ENCODE data around the gene GOLGA7B.
"Not testable (repeated sequence)": the region's sequence is repeated elsewhere in the genome, so short reads cannot be mapped to it uniquely, and the experiment has no call there.

The GOLGA7B gene

GRCh38 chr10:97836446-97836845 lies 13.2 kb upstream of the GOLGA7B start:
- no peak for DNase-seq

DNA sequence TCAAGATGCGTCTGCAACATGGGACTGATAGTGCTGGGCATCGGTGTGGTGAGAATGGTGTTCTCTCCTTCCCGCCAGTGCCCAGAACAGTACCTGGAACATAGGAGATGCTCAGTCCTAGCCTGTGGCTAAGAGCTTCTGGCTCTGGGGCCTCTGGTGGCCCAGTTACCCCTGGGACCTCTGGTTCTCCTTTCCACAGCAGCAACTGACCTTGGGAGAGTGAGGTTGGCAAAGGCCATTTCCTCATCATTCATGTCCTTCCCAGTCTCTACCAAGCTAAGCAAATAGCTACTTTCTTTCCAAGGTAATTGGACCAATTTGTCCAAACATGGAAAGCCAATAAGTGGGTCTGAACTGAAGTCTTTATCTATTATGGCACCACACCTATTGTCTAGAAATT lies 11.6 kb upstream of the GOLGA7B start:
- DNase-seq: no peak

- not testable (repeated sequence) for DNase-seq
Measured at GRCh38 chr10:97841166-97841565, 8.5 kb upstream of the GOLGA7B start.

- not testable (repeated sequence) for DNase-seq
Measured at GRCh38 chr10:97842114-97842513, 7.5 kb upstream of the GOLGA7B start.

- DNase-seq: no peak
Measured at GRCh38 chr10:97842656-97843280, 6.9 kb upstream of the GOLGA7B start.

DNA sequence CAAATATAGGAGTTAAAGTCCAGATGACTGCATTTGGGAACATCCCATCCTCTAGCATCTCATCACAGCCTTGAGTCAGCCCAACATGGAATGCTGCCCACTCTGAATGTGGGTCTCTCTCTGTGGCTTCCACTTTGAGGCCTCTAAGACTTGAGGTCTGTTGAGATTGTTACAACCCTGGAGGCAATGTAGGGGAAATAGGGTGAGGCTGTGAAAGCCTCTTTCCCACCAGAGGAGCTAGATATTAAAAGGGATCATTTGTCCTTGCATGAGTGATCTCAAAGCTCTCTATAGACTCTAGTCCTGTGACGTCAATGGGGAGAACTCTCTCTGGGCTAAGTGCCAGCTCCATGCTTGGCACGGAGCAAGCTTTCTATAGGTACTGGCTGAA lies 6.4 kb upstream of the GOLGA7B start:
- no peak for DNase-seq

DNA sequence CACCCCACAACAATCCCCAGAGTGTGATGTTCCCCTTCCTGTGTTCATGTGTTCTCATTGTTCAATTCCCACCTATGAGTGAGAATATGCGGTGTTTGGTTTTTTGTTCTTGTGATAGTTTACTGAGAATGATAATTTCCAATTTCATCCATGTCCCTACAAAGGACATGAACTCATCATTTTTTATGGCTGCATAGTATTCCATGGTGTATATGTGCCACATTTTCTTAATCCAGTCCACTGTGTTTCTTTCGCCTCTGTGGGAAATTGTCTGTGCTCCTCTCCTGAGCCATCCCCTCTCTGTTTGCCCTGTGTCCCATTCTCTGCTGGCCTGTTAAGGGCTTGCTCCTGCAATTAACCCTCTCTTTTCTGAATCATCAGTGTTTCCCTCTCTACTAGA lies 5.7 kb upstream of the GOLGA7B start:
- DNase-seq: not testable (repeated sequence)

GRCh38 chr10:97844678-97845077 lies 5.0 kb upstream of the GOLGA7B start:
- DNase-seq: no peak

DNA sequence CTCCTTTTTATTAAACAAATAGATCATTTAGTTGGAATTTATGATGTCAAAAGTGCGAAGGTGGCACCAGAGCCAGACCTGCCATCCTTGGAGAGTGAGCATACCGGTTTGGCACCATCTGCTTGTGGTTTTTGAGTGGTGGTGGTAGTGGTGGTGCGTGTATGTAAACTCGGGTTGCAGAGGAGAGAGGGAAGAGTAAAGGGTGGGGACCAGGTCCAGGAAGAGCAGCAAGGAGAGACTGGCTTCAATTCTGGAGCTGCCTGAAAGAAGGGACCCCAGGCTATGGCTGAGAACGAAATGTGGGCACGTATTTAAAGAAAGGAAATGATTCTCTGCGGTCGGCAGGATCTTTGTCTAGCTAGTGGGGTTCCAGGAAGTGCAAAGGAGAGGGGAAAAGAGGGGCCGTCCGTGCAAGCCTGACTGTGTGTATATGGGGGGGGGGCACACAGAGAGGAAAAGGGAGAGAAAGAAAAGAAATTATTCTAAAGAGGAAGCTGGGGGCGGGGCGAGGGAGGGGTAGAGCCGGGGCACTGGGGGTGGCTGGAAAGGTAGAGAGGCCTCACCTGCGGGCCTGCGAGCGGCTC lies 448 bp upstream of the GOLGA7B start:
- DNase-seq: no peak

DNA sequence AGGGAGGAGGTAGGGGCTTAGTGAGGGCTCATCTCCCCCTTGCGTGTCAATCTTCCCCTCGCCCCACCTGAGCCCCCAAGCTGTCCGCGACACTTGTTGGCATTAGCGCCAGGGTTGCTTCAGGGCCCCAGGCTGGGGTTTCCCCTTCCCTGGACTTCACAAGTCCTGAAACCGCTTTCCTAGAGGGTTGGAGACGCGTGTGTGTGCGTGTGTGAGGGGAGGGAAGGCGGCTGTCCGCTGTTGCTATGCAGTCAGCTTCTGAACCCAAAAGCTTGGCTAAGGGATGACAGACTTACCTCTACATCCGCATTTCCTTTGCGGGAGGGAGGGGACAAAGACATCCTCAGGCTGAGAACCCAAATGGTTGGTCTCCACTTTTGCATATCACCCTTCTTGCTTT lies 803 bp downstream of the GOLGA7B start:
- no peak for DNase-seq

GRCh38 chr10:97851341-97852001 lies 1.8 kb downstream of the GOLGA7B start:
- no peak for DNase-seq

DNA sequence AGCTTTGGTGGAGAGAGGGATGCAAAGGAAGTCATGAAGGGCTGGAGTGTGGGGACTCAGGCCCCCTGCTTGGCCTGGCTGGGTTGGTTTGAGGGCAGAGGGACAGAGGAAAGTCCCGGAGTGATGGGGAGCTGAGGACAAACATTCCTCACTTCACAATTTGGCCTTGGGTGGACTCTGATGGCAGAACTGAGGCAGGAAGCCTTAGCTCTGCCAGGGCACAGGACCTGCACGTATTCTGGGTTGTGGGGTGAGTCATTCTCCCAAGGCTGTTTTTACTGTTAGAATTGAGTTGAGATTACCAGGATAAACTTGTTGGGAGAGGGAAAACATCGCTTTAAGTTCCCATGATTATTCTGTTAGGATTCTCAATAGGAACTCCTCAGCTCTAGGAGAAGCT lies 2.6 kb downstream of the GOLGA7B start:
- DNase-seq: no peak

DNA sequence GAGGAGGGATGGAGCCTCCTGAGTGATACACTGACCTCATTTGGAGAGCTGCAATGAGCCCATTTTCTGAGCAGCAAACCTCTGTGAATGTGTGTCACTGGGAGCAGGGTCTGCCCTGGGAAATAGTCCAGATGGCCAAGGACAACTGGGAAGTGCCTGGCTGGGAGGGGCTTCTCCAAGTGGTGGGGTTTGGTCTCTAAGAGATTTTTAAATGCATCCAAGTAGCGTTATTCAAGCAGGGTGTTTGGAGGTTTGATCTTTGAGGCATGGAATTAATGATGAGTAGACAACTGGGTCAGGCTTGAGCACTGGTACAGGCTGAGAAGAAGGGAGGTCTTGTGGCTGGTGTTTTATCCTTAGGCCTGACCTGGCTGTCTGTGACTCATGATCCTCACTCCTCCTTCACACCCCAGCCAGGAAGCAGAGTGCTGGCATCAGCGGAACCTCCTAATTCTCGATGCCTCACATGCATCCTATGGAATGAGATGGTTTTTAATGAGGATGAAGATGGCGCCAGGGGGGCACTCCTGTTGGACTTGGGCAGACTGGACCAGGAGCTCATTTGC lies 3.3 kb downstream of the GOLGA7B start:
- no peak for DNase-seq

- DNase-seq: no peak
Measured at GRCh38 chr10:97854743-97855142, 5.1 kb downstream of the GOLGA7B start.

DNA sequence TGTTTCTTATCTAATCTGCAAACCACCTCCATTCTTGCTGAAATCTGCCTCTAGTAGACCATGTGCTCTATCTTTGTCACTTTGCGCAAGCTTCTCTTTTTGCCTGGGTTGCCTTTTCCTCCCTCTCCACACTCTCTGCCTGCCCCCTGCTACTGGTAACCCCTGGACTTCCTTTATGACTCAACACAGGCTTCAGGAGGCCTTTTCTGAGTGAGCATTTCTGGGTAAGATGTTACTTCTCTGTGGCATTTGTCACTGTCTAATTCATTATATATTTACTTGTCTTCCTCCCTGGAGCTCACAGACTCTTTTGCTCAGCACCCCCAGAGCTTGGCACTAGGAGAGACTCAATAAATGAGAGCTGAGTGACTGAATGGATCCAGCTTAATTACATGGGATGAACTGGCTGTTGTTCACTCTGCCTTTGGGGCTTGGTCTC lies 8.4 kb downstream of the GOLGA7B start:
- peak; percentile 34 for DNase-seq

- DNase-seq: peak; percentile 20
Measured at GRCh38 chr10:97861097-97861750, 11.6 kb downstream of the GOLGA7B start.

DNA sequence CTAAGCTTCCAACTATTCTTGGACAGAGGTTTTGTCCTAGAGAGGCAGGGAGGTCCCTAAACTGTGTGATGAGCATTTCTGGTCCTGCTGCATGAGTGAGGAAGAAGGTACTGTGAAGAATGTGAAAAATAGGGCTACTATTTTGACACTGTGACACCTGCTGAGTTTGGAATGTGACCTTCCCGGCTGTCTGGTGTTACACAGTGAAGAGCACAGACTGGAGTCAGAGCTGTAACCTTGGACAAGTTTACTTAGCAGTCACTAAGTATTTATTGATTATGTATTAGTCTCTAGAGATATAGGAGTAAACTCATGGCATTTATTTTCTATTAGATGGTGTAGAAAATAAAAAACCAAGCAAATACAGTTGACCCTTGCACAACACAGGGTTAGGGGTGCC lies 12.3 kb downstream of the GOLGA7B start:
- DNase-seq: no peak

- no peak for DNase-seq
Measured at GRCh38 chr10:97863808-97864207, 14.2 kb downstream of the GOLGA7B start.

- DNase-seq: no peak
Measured at GRCh38 chr10:97865488-97865887, 15.8 kb downstream of the GOLGA7B start.

DNA sequence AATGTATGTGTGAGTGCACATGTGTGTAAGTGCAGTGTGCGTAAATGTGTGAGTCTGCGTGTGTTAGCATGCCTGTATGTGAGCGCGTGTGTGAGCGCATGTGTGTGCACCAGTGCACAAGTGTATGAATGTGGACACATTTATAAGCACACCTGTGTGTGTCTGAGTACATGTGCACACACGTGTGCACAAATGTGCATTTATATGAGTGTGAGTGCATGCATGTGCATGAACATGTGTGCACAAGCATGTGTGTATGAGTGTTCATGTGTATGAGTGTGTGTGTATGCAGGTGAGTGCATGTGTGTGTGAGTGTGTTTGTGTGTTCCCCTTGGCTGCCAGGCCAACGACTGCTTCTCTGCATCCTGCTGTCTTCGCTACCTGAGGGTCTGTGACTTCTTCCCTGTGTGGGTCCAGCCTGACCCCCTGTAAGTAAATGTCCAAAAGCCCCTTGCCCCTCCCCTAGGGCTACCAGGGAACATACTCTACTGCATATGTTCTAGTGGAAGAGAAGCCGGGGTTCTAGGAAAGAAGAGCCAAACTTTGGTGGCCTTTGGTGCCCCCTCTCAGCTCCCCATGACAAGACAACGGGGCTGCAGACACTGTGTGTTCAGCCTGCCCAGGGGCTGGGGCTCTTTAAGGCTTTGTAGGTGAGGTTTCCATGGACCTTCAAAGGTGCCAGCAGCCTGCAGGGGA lies 17.0 kb downstream of the GOLGA7B start:
- DNase-seq: no peak

DNA sequence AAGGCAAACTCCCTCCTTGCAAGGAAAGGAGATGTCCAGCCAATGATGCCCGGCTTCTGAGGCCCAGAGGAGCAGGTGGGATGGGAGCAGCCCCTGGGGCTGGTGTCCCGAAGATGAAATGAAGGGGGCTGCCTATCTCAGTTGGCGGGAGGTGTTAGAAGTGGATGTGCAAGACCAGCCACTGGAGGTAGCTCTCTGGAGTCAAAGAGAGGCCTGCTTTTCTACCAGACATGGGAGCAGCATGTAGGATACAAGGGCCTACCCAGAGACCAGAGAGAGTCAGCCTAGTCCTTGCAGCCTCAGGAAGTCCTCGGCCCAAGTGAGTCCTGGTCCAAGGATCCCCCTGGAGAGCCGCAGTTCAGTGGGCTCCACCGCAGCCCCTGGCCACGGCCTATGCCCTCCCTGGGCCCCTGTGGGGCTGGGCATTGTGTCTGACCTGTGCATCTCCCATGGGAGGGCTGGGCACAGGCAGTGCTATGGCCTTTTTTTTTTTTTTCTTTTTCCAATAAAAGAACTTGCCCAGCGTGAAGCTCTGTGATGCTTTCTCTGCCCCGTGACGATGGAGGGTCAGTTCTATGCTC lies 17.7 kb downstream of the GOLGA7B start:
- no peak for DNase-seq

- no peak for DNase-seq
Measured at GRCh38 chr10:97868134-97868685, 18.6 kb downstream of the GOLGA7B start.

All from NK-92 treated with Interleukin-12 subunit alpha and Interleukin-12 subunit beta, amount 100 ng/mL, for 24 hours (cell line).